ENCODE data around the gene SIRT7.

- TF ChIP-seq CTCF (IDR thresholded peaks at IDR 0.05) (no peak), SMC3 (IDR thresholded peaks at IDR 0.05; ENCODE audit: low read depth, low read length) (no peak), REST (IDR thresholded peaks at IDR 0.05; ENCODE audit: low read depth, low read length) (no peak), SIN3A (IDR thresholded peaks at IDR 0.05; ENCODE audit: borderline replicate concordance, low read depth, low read length) (no peak), POLR2AphosphoS5 (IDR thresholded peaks at IDR 0.05; ENCODE audit: low read depth, low read length) (no peak), USF1 (IDR thresholded peaks at IDR 0.05; ENCODE audit: borderline replicate concordance, low read depth) (no peak), YY1 (IDR thresholded peaks at IDR 0.05; ENCODE audit: low read depth) (no peak), TAF1 (IDR thresholded peaks at IDR 0.05; ENCODE audit: borderline replicate concordance, low read depth, low read length) (no peak)
Measured at GRCh38 chr17:81940538-81941483, 22.8 kb upstream of the SIRT7 start.
